GM18861 (cell line): ENCODE measurements around the gene MED29.

Source experiments
- ATAC-seq: cut with Tn5 transposase; IDR thresholded peaks from one replicate; pipeline ENCODE4 v1.9.1; 2021; ENCODE audit not compliant: unreplicated experiment

MED29 gene

DNA sequence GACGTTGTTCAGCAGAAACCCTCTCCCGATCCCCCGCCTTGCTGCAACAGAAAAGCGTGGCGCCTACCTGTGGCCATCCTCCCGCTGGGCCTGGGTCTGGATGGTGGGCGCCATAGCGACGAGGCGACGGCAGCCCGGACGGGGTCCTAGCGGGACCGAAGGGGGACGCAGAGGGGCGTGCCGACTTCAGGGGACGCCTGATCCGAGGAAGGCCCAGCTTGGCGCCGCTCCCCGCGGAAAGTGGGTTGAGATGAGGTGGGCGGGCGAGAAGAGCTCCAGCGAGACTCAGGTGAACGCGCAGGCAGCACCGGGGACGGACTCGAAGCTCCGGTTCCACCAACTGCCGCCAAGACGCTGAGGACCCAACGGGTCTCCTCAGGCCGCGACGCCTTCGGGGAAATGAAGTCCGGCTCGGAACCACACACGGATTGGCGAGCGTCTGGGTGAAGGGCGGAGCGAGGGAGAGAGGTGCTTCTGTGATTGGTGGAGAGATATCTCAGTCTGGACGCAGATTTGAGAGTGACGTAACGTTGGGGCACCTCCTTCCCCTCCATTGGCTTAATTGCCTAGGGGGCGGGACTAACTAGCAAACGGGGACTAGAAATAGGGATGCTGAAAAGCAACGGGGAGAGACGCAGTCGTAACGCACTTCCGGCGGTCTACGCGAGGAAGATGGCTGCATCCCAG is at the start of gene MED29, which contains the start of gene PAF1:
Gene MED29 (plus strand): TSS at position 628 of the 687 bp plus-strand sequence. CDS start 45 bp downstream, at position 673.
Gene PAF1 (minus strand): TSS at position 356 of the 687 bp plus-strand sequence. CDS start 242 bp downstream, at position 114.
- ATAC-seq: peak; percentile 86

DNA sequence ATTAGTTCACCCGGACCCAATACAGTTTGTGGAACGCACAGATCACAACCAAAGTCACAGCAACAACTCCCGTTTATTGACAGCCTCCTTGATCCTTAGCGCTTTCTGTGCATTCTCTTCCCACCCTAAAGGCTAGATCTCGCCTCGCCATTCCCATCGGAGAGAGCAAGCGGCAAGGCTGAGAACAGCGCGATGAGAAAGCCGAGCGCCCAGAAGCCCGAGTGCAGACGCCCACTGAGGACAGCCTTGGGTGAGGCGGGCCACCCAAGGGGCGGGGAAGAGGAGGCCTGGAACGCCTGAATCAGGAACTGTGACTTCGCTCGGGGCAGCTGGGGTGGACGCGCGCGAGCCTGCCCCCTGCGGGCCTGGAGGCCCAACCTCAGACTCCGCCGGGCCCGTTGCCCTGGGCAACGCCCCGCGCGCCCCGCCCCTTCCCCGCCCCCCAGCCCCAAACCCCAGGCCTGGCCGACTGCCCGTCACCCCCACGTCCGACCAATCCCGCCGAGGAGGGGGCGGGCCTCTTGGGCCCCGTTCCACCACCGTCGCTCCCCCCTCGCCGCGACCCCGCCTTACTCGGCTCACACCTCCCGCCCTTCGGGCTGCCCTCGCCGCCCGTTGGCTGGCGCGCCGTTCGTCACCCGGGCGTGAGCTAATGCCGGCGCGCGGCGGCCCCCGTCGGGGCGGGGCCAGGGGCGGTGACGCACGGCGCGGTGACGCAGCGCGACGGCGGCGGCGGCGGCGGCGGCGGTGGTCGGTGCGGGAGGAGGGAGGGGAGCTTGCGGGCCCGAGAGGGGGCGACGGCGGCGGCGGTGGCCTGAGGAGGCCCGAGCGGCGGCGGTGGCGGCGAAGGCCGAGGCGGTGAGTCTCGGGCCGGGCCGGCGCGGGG is 49.2 kb upstream of the MED29 start, which contains the start of gene SAMD4B:
Gene SAMD4B (plus strand): TSS at position 703 of the 886 bp plus-strand sequence. CDS start 14,473 bp downstream, outside the sequence.
- ATAC-seq: peak; percentile 74

GRCh38 chr19:39342647-39343305 is 48.4 kb upstream of the MED29 start:
- no peak for ATAC-seq

- ATAC-seq: no peak
These were observed 45.2 kb upstream of the MED29 start for GRCh38 chr19:39345956-39346355.

- ATAC-seq: no peak
These were observed 43.6 kb upstream of the MED29 start for GRCh38 chr19:39347332-39348164.

- no peak for ATAC-seq
These were observed 41.9 kb upstream of the MED29 start for GRCh38 chr19:39349326-39349725.

- no peak for ATAC-seq
These were observed 41.0 kb upstream of the MED29 start for GRCh38 chr19:39350156-39350555.

GRCh38 chr19:39351537-39352064 is 39.6 kb upstream of the MED29 start:
- ATAC-seq: peak; percentile 62

DNA sequence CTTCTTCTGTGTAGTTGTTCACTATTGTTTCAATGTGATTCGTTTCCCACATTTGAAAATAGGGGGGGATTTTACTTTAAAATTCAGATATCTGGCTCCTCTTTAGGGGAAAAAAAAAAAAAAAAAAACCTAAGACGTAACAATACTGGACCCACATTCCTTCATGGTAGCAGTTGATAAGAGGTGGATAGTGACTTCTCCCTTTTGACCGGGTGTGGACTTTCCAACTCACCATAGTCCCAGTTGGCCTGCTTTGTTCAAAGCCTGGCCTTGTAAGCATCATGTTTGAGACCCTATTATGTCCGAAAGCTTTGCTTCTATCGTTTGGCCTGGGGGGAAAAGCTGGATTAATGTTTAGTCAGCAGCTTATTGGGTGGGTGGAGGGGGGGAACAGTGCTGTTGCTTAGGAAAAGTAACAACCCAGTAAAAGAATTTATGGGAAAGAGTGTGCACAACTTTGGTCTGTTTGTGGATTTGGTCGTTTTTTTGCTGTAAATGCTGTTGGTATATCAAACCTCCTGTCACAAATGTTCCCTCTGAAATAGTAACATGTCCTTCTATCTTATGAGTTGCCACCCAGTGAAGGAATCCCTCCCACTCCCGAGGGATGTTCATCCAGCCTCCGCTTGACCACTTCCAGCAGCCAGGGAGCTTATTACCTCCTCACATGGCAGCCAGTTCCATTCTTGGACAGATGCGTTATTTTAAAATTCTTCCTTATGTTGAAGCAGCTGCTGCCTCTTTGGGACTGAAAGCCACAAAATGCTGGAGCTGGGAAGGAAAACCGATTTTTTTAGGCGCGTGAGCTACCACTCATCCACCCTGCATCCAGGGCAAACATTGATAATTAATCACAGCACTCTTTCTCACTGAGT is 38.6 kb upstream of the MED29 start:
- ATAC-seq: no peak

DNA sequence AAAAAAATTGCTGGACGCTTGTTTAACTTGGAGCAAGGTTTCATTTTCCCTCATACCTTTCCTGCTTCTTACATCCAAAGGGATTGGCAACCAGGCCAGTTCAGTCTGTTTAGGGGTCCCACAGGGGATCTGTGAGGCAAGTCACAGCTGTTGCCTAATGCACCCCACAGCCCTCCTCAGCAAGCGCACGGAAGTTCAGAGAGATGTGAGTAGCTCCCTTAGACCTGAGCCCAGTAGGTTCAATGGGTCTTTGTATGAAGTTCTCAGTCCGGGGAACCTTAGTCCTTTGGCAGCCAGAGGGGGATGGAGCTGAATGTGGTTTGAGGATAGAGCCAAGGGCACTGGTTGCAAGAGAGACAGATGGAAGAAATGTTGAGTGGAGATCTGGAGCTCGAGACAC is 35.9 kb upstream of the MED29 start:
- no peak for ATAC-seq

DNA sequence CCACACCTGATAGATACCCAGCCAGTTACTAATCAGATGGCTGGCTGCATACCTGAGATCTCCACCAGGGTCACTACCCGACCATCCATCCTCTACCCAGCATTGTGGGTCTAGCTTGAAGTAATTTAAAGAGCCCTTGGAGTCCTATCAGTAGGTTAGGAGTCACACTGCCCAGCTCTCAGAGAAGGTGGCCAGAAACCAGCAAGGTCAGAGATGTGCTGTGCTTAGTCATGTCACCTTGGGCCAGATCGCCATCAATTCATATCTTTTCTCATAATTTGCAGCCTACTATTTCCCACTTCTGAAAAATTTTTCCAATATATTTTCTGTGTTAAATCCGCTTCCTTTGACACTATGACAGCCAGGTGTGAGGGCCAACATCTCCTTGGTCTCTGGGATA is 35.1 kb upstream of the MED29 start:
- no peak for ATAC-seq

DNA sequence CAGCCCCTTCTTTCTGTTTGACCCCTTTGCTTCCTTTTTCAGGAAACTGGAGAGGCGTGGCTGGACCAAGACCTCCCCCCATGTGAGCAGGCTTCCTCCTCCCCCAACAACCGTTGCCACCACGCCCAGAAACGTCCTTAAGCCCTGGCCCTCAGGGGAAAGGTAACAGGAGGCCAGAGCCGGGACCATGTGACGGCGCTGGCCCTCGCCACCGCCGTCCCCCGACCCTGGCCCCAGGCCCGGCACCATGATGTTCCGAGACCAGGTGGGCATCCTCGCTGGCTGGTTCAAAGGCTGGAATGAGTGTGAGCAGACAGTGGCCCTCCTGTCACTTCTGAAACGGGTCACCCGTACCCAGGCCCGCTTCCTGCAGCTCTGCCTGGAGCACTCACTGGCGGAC is 34.5 kb upstream of the MED29 start:
- no peak for ATAC-seq

- ATAC-seq: no peak
These were observed 32.2 kb upstream of the MED29 start for GRCh38 chr19:39359026-39359425.

- no peak for ATAC-seq
These were observed 30.6 kb upstream of the MED29 start for GRCh38 chr19:39360599-39360998.

GRCh38 chr19:39362682-39363657 is 28.2 kb upstream of the MED29 start:
- ATAC-seq: no peak

DNA sequence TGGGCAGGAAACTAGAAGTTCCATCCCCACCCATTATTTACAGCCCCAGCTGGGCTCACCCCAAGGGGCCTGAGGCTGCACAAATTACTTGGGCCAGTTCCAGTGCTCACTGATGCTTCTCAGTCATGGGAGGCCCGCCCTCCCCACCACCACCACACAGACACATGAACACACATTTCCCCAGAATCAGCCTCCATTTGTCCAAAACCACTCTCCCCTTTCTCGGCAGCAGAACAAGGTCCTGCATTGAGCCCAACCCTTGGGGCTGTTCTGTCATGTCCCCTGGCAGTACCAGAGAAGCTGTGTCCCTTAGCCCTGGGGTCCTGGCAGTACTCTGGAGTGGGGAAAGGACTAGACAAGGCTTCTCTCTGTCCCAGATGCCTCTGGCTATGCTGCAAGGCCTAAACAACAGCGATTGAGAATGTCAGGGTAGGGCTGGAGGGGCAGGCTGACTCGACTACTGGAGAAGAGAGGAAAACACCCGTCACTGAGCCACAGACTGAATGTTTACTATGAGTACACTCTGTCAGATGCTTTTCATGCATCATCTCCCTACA is 27.2 kb upstream of the MED29 start:
- no peak for ATAC-seq

GRCh38 chr19:39365531-39365930 is 25.6 kb upstream of the MED29 start:
- ATAC-seq: no peak

DNA sequence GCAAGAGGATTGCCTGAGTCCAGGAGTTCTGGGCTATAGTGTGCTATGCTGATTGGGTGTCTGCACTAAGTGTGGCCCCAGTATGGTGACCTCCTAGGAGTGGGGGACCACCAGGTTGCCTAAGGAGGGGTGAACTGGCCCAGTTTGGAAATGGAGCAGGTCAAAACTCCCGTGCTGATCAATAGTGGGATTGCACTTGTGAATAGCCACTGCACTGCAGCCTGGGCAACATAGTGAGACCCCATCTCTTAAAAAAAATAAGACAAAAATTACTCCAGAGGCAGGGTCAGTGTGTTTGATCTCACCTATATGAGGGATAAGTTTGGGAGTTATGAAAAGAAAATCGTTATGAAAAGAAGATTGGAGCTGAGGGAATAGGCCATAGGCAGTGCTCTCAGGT is 22.0 kb upstream of the MED29 start:
- ATAC-seq: no peak
